GM12878 (cell line): Measurements from ENCODE around the gene MAN1B1. TPM values are rescaled to one million over a fixed set of nuclear protein-coding genes. Genes with fewer than 3 reads are reported as not detected.

Experiments used
- ATAC-seq: fragments of 200-7000 bp; cut with Tn5 transposase; 3 replicates; pipeline ENCODE4 v1.9.1; 2020; ENCODE audit warnings: mild to moderate bottlenecking, moderate library complexity
- BruUV-seq: library from RNA; stranded (reverse); fragments of 400-500 nt; replicated peaks from 2 replicates; lab custom pipeline; 2021; lab: Mats Ljungman, UMichigan
- CTCF ChIA-PET: fragments of 300-600 bp; sonication (Branson Sonifier 250); formaldehyde crosslinking; extraction: SDS; loops from one replicate; lab custom pipeline; 2021; ENCODE audit warnings: inconsistent platforms; lab: Yijun Ruan, JAX
- POLR2A ChIA-PET: fragments of 350-600 bp; formaldehyde crosslinking; extraction: SDS; loops from one replicate; lab custom pipeline; 2021; ENCODE audit warnings: inconsistent platforms; lab: Charles Lee
- RAD21 ChIA-PET: fragments of 300-600 bp; sonication (Branson Sonifier 250); formaldehyde crosslinking; loops from one replicate; lab custom pipeline; 2023; ENCODE audit warnings: antibody characterized with exemption; ENCODE audit not compliant: unreplicated experiment; lab: Charles Lee
- SMC1A ChIA-PET: fragments of 300-600 bp; sonication (Branson Sonifier 250); formaldehyde crosslinking; loops from one replicate; lab custom pipeline; 2023; ENCODE audit not compliant: unreplicated experiment, uncharacterized antibody; lab: Charles Lee
- DNase-seq: peaks from one replicate; pipeline ENCODE4 v3.0.0-alpha.2; 2011; ENCODE audit warnings: low read depth, low spot score
- FAIRE-seq: peaks from 3 replicates; lab custom pipeline; 2011; peaks lifted over from hg19 to GRCh38; lab: Jason Lieb, UNC
- H2AFZ ChIP-seq: 2 replicates; pipeline ENCODE4 v1.6.0; 2011; ENCODE audit warnings: low read depth, low read length, control low read depth; ENCODE audit not compliant: control insufficient read depth
- H3K27ac ChIP-seq: 2 replicates; pipeline ENCODE4 v1.5.1; 2011; ENCODE audit warnings: control low read depth; ENCODE audit not compliant: control insufficient read depth, insufficient read depth
- H3K27me3 ChIP-seq, 2 experiments: replicated peaks in 1 of 2; 2 replicates each; pipeline versions ENCODE4 v1.6.0 to v1.6.1; 2011; ENCODE audit warnings: low read length in 1 of 2; ENCODE audit not compliant: control insufficient read depth in 2 of 2, insufficient read depth in 2 of 2
- H3K36me3 ChIP-seq, 2 experiments: 2 replicates each; pipeline ENCODE4 v1.5.1; 2011; ENCODE audit warnings: low read length in 1 of 2; ENCODE audit not compliant: control insufficient read depth in 2 of 2, insufficient read depth in 2 of 2
- H3K4me1 ChIP-seq: 2 replicates; pipeline ENCODE4 v1.6.1; 2011; ENCODE audit warnings: mild to moderate bottlenecking, low read length, moderate library complexity, mixed read lengths; ENCODE audit not compliant: control insufficient read depth, insufficient read depth
- H3K4me2 ChIP-seq: 2 replicates; pipeline ENCODE4 v1.6.0; 2011; ENCODE audit warnings: control low read depth; ENCODE audit not compliant: control insufficient read depth, insufficient read depth
- H3K4me3 ChIP-seq: fragments of 200-600 bp; sonication (generic); 2 replicates; pipeline ENCODE4 v1.5.1; 2016
- H3K79me2 ChIP-seq: 2 replicates; pipeline ENCODE4 v1.6.0; 2011; ENCODE audit warnings: low read length; ENCODE audit not compliant: control insufficient read depth, insufficient read depth
- H3K9ac ChIP-seq: 2 replicates; pipeline ENCODE4 v1.8.0; 2011; ENCODE audit warnings: low read length, control low read depth, mixed read lengths; ENCODE audit not compliant: control insufficient read depth, insufficient read depth
- H3K9me3 ChIP-seq: replicated peaks from 3 replicates; pipeline ENCODE4 v1.5.1; 2011; ENCODE audit warnings: mild to moderate bottlenecking, low read length; ENCODE audit not compliant: control insufficient read depth, insufficient read depth
- H4K20me1 ChIP-seq: 2 replicates; pipeline ENCODE4 v1.6.0; 2011; ENCODE audit not compliant: control insufficient read depth, insufficient read depth
- CEBPB ChIP-seq, 2 experiments: fragments of 150-350 bp in 1 of 2; IDR thresholded peaks; 2 replicates each; pipeline ENCODE4 v1.6.1; 2012 to 2014; ENCODE audit warnings: low read depth in 2 of 2, low read length in 2 of 2, borderline replicate concordance in 1 of 2, inconsistent platforms in 1 of 2
- POLR2AphosphoS5 ChIP-seq: IDR thresholded peaks from 2 replicates; pipeline ENCODE4 v1.6.1; 2011; ENCODE audit warnings: mild to moderate bottlenecking, low read length, inconsistent platforms
- TCF7 ChIP-seq: IDR thresholded peaks from 2 replicates; pipeline ENCODE4 v1.6.1; 2014; ENCODE audit warnings: antibody characterized with exemption, borderline replicate concordance
- WGBS: methylation state at CpG from one replicate; pipeline ENCODE4 v1.1.6; 2016; ENCODE audit warnings: low lambda C conversion rate; ENCODE audit not compliant: insufficient replicate concordance, insufficient coverage; ENCODE audit errors: missing lambda C conversion rate; 5-methylcytosine and 5-hydroxymethylcytosine counted together
- in situ Hi-C: fragments of 300-500 bp; cut with MboI; formaldehyde crosslinking; loops from 9 replicates; pipeline ENCODE4 v1.14.3; 2018; ENCODE audit warnings: mixed read lengths
- intact Hi-C: fragments of 100-400 bp; cut with micrococcal nuclease; formaldehyde crosslinking; loops from one replicate; pipeline ENCODE4 v1.14.2; 2022; ENCODE audit not compliant: unreplicated experiment
- polyA plus RNA-seq, 11 experiments: library from polyadenylated mRNA; depleted of rRNA in 4 of 11; unstranded in 6 of 11; stranded (reverse) in 5 of 11; fragments of >200 nt; fragmentation: Nextera tagmentation in 4 of 11; fragmentation: Illumina TruSeq in 1 of 11; extraction: Ambion mirVana in 4 of 11; extraction: Trizol in 1 of 11; gene quantifications; 1 replicate in 1 of 11; 2 replicates in 10 of 11; pipeline versions ENCODE4 v1.2.1 to v1.2.3, GENCODE V29; 2011 to 2016; ENCODE audit warnings: inconsistent platforms in 2 of 11, missing spikeins in 2 of 11, low read depth in 1 of 11
- total RNA-seq, 4 experiments: library from RNA; depleted of rRNA in 3 of 4; stranded (reverse); fragments of >200 nt in 3 of 4; fragmentation: Illumina TruSeq in 1 of 4; extraction: Trizol in 1 of 4; gene quantifications; 2 replicates each; pipeline versions ENCODE4 v1.2.1 to v1.2.3, GENCODE V29; 2013 to 2021
- TF ChIP-seq, protein P1 (sequence below): fragments of 450-650 bp; IDR thresholded peaks from 2 replicates; pipeline ENCODE4 v1.6.1; 2017; ENCODE audit warnings: mild to moderate bottlenecking, low read depth, inconsistent platforms; ENCODE audit not compliant: poor library complexity, severe bottlenecking

The MAN1B1 gene
- total and polyA plus RNA-seq, 10 of the 15 experiments (the other 5 are each of a cell fraction or from before 2014, with no cell fraction given), result 0.71 to 34.1 (median 22.7) TPM

DNA sequence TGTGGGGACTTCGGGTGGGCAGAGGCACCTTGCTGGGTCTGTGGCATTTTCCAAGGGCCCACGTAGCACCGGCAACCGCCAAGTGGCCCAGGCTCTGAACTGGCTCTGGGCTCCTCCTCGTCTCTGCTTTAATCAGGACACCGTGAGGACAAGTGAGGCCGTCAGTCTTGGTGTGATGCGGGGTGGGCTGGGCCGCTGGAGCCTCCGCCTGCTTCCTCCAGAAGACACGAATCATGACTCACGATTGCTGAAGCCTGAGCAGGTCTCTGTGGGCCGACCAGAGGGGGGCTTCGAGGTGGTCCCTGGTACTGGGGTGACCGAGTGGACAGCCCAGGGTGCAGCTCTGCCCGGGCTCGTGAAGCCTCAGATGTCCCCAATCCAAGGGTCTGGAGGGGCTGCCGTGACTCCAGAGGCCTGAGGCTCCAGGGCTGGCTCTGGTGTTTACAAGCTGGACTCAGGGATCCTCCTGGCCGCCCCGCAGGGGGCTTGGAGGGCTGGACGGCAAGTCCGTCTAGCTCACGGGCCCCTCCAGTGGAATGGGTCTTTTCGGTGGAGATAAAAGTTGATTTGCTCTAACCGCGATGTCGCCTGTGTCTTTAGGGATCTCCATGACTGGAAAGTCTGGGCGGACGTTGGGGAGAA, 21.9 kb downstream of the MAN1B1 start:
- no peaks in the 10 kb centered on the region for H3K27me3 ChIP-seq
- in situ Hi-C loops, result no loop called here
- no peak for ATAC-seq
- TF ChIP-seq POLR2AphosphoS5 (0 out of 2 replicates have a peak, but pooled peaks have one; percentile 14), TCF7 (no peak), CEBPB (IDR thresholded peaks at IDR 0.05; ENCODE audit: borderline replicate concordance in 1 of 2, low read depth in 2 of 2, low read length in 2 of 2) (no peak)
- TF ChIP-seq, protein P1, sequence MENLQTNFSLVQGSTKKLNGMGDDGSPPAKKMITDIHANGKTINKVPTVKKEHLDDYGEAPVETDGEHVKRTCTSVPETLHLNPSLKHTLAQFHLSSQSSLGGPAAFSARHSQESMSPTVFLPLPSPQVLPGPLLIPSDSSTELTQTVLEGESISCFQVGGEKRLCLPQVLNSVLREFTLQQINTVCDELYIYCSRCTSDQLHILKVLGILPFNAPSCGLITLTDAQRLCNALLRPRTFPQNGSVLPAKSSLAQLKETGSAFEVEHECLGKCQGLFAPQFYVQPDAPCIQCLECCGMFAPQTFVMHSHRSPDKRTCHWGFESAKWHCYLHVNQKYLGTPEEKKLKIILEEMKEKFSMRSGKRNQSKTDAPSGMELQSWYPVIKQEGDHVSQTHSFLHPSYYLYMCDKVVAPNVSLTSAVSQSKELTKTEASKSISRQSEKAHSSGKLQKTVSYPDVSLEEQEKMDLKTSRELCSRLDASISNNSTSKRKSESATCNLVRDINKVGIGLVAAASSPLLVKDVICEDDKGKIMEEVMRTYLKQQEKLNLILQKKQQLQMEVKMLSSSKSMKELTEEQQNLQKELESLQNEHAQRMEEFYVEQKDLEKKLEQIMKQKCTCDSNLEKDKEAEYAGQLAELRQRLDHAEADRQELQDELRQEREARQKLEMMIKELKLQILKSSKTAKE, result no peak
- TF ChIP-seq, all 136 proteins: peak for 1
- POLR2A ChIA-PET, result interaction anchor here (1.1 kb wide), 1 partner anchor 13 kb away, joined by 4 read pairs; no protein-coding TSS in a partner anchor
- RAD21 ChIA-PET, result no interaction called here
- no peak overlapping the region for H3K9ac ChIP-seq
- H3K79me2 ChIP-seq, result peaks cover 2% of the 10 kb centered on the region
- no peak overlapping the region for H3K27ac ChIP-seq
- no TSS peak for BruUV-seq
- FAIRE-seq (no peak), DNase-seq (no peak)
- no peak overlapping the region for H3K4me2 ChIP-seq
- 87% methylated on average over 29 of the region's 29 CpGs for WGBS
- intact Hi-C loops, result no loop called here
- CTCF ChIA-PET, result interaction anchor here (1.1 kb wide), 1 partner anchor 40 kb away, joined by 3 read pairs; no protein-coding TSS in a partner anchor
- H3K9me3 ChIP-seq, result no peaks in the 10 kb centered on the region
- no peak overlapping the region for H2AFZ ChIP-seq
- H3K4me3 ChIP-seq, result no peak overlapping the region
- peaks cover 7 to 55% of the 10 kb centered on the region in 2 experiments for H3K36me3 ChIP-seq
- SMC1A ChIA-PET, result interaction anchor here (0.8 kb wide), 1 partner anchor 79 kb away, joined by 3 read pairs; no protein-coding TSS in a partner anchor
- H4K20me1 ChIP-seq, result no peaks in the 10 kb centered on the region; the same call in 1 of the 2 replicates
- no peaks in the 10 kb centered on the region for H3K4me1 ChIP-seq
